Mucosa of rectum (tissue), 2 donors: ENCODE results near the gene CELSR3.

Source experiments
- H3K27ac ChIP-seq, 2 donors: one replicate each; pipeline ENCODE4 v1.7.0; 2013; ENCODE audit warnings: inconsistent platforms in 2 of 2, low read depth in 2 of 2, low read length in 2 of 2
- H3K27me3 ChIP-seq, 2 donors: one replicate each; pipeline ENCODE4 v1.7.0; 2013; ENCODE audit warnings: low read length in 2 of 2; ENCODE audit not compliant: control insufficient read depth in 2 of 2, insufficient read depth in 2 of 2
- H3K36me3 ChIP-seq, 2 donors: one replicate each; pipeline ENCODE4 v1.7.0; 2013; ENCODE audit warnings: low read length in 2 of 2; ENCODE audit not compliant: control insufficient read depth in 2 of 2, insufficient read depth in 2 of 2
- H3K4me1 ChIP-seq, 2 donors: one replicate each; pipeline ENCODE4 v1.7.0; 2013; ENCODE audit warnings: low read length in 2 of 2, mild to moderate bottlenecking in 1 of 2; ENCODE audit not compliant: control insufficient read depth in 2 of 2, insufficient read depth in 2 of 2
- H3K4me3 ChIP-seq, 2 donors: one replicate each; pipeline ENCODE4 v1.7.0; 2013; ENCODE audit warnings: low read length in 2 of 2
- H3K9ac ChIP-seq, 2 donors: one replicate each; pipeline ENCODE4 v1.7.0; 2013; ENCODE audit warnings: low read length in 2 of 2, low read depth in 1 of 2, mild to moderate bottlenecking in 1 of 2
- H3K9me3 ChIP-seq, 2 donors: one replicate each; pipeline ENCODE4 v1.7.0; 2013; ENCODE audit warnings: low read length in 2 of 2; ENCODE audit not compliant: control insufficient read depth in 2 of 2
- donor health status: healthy.
- donor health status: Normal muscosa, but diverticular disease.

CELSR3 gene

DNA sequence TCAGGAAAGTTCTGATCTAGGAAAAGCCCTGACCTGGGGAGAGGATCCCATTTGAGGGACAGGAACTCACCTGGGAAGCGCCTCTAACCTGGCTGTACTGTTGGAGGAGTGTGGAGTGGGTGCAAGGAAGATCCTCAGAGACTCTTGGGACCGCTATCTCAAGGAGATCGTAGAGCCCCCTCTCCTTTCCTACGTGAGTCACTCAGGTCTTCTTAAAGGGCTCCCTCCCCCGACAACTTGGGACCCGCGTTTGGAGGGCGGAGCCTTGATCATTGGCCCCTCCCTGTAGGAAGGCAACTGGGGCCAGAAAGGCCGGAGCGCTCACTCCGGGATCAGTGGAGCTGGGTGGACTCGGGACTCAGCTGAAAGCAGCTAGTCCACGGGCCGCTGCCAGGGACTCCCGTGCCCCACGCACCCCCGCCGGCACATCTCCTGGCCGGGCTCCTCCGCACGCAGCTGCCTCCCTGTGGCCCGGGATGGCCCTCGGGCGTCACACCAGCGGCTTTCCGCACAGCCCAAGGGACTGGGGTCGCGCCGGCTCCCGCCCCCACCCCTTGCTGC, 27.9 kb downstream of the CELSR3 start:
- H3K36me3 ChIP-seq, result peaks cover 32 to 37% of the 10 kb centered on the region in 2 donors
- H3K9me3 ChIP-seq, result no peaks in the 10 kb centered on the region
- H3K4me1 ChIP-seq, result peaks cover 17 to 19% of the 10 kb centered on the region in 2 donors
- H3K27ac ChIP-seq, result peak overlapping the region; percentile 61 to 80
- H3K27me3 ChIP-seq, result no peaks in the 10 kb centered on the region
- peak overlapping the region; percentile 75 to 79 for H3K9ac ChIP-seq
- peak overlapping the region; percentile 68 to 84 for H3K4me3 ChIP-seq

DNA sequence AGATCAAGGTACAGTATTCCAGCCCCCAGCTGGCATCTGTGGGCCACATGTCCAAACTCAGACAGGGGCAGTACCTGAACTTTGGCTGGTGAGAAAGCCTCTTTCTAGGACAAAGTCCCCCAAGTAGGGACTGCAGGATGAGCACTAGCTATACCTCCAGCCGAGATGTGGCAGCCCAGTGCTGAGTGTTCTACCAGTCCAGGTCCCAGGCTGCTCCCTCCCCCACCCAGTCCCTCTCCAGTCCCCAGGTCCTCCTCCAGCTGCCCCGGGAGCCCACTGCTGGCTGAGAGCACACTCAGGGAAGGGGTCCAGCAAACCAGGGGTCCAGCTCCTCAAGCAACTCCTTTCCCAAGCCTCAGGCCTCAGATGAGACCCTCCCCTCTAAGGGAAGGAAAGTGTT, 28.9 kb downstream of the CELSR3 start:
- Histone ChIP-seq H3K36me3 (peaks cover 38 to 41% of the 10 kb centered on the region in 2 donors), H3K27me3 (no peaks in the 10 kb centered on the region), H3K4me3 (peak overlapping the region; percentile 68 to 84), H3K4me1 (peaks cover 17 to 19% of the 10 kb centered on the region in 2 donors), H3K9ac (peak overlapping the region; percentile 75 to 79), H3K9me3 (no peaks in the 10 kb centered on the region), H3K27ac (no peak overlapping the region)

DNA sequence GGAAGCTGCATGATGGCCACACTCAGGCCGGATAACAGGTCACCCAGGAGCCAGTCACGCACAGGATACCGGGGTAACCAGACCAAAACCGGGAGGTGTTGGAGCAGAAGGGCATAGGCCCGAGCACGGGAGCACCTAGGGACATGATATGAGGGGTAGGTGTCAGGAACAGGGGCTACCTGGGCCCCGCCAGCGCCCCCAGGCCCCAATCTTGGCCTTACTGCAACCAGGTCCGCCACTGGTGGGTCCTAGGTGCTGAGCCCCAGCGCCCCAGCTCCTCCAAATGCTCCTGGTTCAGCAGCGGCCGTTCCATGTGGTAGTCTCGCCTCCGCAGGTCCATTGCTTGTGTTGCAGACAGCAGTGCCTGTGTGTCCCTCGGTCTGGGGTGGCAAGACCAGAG, 29.4 kb downstream of the CELSR3 start:
- Histone ChIP-seq H3K9ac (no peak overlapping the region), H3K9me3 (no peaks in the 10 kb centered on the region), H3K4me1 (peaks cover 17 to 19% of the 10 kb centered on the region in 2 donors), H3K27ac (no peak overlapping the region), H3K36me3 (peaks cover 40 to 46% of the 10 kb centered on the region in 2 donors), H3K27me3 (no peaks in the 10 kb centered on the region), H3K4me3 (no peak overlapping the region)

DNA sequence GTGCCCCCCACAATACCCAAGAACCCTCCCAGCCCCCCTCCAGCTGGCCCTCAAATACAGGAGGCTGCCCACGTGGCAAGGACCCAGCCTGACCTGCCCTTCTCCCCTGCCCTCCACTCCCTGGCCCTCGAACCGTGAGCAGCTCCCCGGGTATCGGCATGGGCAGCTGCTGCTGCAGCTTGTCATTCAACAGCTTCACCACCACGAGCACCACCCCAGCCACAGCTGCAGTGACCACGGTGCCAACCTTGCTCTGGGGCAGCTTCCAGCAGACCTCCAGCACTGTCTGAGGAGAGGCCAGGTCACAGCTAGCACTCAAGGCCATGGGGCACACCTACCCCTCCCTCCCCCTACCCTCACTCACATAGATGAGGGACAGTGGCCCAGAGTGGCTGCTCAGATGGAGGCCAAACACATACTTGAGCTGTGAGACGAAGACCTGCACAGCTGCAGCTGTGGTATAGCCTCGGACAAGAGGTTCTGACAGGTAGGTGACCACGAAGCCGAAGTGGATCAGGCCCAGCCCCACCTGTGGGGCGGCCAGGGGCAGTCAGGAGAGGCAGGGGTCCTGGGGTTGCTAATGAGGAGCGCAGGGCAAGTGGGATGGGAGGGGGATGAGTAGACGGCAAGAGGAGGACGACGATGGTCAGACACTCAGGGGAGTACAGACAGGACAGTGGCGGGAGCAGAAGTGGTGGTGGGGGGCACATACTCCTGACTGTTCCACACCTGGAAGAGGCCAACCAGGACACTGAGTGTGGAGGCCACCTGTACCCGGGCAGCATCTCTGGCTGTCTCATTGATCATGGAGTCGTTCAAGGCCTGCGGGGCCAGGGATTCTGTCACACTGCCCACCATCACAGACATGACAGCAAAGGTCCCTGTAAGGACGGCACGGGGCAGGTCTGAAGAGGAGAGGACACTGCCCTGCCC, 30.9 kb downstream of the CELSR3 start:
- Histone ChIP-seq H3K4me3 (no peak overlapping the region), H3K27me3 (no peaks in the 10 kb centered on the region), H3K27ac (no peak overlapping the region), H3K9ac (no peak overlapping the region), H3K4me1 (peaks cover 17 to 19% of the 10 kb centered on the region in 2 donors), H3K9me3 (no peaks in the 10 kb centered on the region), H3K36me3 (peaks cover 50 to 59% of the 10 kb centered on the region in 2 donors)

DNA sequence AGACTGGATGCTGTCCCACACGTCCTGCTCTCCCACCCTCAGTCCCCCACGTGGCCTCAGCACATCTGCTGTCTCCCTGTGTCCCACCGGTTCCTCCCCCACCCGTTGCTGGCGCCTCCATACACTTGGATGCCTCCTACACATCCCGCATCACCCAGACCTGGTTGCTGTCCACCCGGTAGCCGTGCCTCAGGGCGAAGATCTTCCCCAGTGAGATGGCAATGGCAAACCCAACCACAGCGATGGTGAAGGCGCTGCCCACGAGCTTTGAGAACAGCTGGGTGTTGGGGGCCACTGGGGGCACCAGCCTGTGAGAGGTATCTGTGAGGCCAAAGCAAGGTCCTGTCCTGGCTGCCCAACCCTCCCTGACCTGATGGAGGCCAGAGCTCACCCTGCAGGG, 31.9 kb downstream of the CELSR3 start:
- H3K4me3 ChIP-seq, result no peak overlapping the region
- no peak overlapping the region for H3K27ac ChIP-seq
- peaks cover 11 to 12% of the 10 kb centered on the region in 2 donors for H3K4me1 ChIP-seq
- no peaks in the 10 kb centered on the region for H3K27me3 ChIP-seq
- no peak overlapping the region for H3K9ac ChIP-seq
- peaks cover 54 to 62% of the 10 kb centered on the region in 2 donors for H3K36me3 ChIP-seq
- H3K9me3 ChIP-seq, result no peaks in the 10 kb centered on the region

DNA sequence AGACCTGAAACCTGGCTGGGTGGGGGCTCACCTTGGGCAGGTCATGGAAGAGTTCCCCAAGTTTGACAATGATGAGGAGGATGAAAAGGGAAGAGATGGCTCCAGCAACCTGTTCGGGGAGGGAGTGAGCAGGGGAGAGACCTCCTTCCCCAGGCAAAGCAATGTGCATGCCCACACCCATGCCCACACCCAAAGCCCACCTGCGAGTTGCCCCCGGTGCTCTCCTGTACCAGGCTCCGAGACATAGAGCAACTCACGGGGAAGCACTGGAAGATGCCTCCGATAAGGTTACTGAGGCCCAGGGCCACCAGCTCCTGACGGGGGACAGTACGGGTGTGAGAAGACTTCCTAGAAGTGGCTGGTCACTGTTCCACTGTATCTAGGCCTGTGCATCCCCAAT, 32.3 kb downstream of the CELSR3 start:
- H3K4me1 ChIP-seq, result peaks cover 9% of the 10 kb centered on the region in 2 donors
- H3K36me3 ChIP-seq, result peaks cover 54 to 66% of the 10 kb centered on the region in 2 donors
- H3K4me3 ChIP-seq, result no peak overlapping the region
- no peaks in the 10 kb centered on the region for H3K9me3 ChIP-seq
- H3K27ac ChIP-seq, result no peak overlapping the region
- H3K27me3 ChIP-seq, result no peaks in the 10 kb centered on the region
- no peak overlapping the region for H3K9ac ChIP-seq

DNA sequence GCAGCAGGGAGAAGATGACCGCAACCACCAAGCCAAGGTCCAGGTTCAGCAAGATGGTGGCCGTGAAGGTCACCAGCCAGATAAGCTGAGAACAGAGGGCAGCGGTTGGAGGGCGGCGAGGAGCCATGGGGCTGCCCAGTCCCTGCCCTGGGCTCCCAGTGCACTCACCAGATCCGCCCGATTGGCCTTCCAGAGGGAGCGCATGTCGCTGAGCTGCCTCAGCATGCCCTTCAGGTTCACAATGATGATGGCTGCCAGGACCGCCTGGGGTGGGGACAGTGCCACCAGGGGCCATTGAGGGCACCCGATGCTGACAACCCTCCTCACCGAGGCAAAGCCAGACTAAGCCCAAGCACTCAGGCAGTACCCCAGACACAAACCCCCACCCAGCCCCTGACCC, 32.8 kb downstream of the CELSR3 start:
- no peak overlapping the region for H3K4me3 ChIP-seq

DNA sequence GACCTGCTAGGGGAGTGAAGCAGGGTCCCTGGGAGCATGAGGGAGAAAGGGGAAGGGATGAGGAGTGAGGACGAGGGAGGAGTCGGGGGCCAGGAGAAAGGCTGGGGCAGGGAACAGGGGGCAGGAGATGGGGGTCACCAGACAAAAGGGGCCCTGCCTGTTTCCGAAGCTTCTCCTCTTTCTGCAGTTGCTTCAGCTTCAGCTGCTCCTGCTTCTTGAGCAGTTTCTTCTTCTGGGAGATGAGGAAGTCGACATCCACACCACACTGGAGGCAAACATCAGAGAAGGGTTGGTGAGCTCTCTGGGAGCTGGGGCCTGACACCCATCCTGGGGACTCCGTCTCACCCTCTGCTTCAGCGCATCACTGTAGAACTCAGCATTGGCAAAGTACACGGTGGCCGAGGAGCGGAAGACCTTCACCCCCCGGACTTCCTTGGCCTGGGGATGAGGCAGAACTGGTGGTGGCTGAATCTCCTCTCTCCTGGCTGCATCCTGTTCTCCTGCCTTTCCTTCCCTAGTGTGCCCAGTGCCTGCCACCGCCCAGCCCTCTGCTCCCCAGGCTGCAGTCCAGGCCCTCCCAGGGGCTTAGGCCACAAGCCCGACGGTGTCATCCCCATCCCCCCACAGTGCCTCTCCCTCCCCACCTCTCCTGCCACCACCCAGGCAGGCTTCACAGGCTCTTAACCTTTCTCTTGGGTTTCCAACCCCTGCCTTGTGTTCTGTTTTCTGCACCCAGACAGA, 34.2 kb downstream of the CELSR3 start:
- H3K9me3 ChIP-seq, result no peaks in the 10 kb centered on the region
- H3K36me3 ChIP-seq, result peaks cover 56 to 67% of the 10 kb centered on the region in 2 donors
- H3K9ac ChIP-seq, result no peak overlapping the region
- no peak overlapping the region for H3K27ac ChIP-seq
- H3K4me3 ChIP-seq, result no peak overlapping the region
- H3K4me1 ChIP-seq, result peaks cover 9 to 12% of the 10 kb centered on the region in 2 donors
- H3K27me3 ChIP-seq, result no peaks in the 10 kb centered on the region

More for the DNA sequence above, 32.8 kb downstream of the CELSR3 start:
- no peaks in the 10 kb centered on the region for H3K27me3 ChIP-seq
- H3K27ac ChIP-seq, result no peak overlapping the region
- H3K9ac ChIP-seq, result no peak overlapping the region
- peaks cover 9% of the 10 kb centered on the region in 2 donors for H3K4me1 ChIP-seq
- peaks cover 55 to 67% of the 10 kb centered on the region in 2 donors for H3K36me3 ChIP-seq
- H3K9me3 ChIP-seq, result no peaks in the 10 kb centered on the region

DNA sequence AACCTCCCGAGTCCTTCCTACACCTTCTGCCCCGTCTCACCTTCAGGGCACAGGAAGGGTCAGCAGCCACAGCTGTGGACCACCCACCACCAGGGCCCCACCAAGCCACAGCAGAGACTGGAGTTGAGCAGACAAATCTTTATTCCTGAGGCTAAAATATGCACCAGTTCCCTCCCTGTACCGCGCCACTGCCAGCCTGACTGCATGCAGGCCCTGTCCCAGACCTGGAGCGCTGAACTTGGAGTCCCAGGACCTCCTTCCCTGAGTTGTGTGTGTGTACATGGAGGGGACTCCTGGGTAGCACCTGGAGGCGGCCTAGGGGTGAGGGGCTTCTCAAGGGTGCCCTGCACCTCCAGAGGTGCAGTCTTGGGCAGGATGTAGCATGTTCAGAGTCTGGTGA, 37.1 kb downstream of the CELSR3 start:
- Histone ChIP-seq H3K27ac (no peak overlapping the region), H3K36me3 (peaks cover 28 to 45% of the 10 kb centered on the region in 2 donors), H3K9ac (no peak overlapping the region), H3K9me3 (no peaks in the 10 kb centered on the region), H3K27me3 (no peaks in the 10 kb centered on the region), H3K4me3 (no peak overlapping the region), H3K4me1 (peaks cover 11 to 15% of the 10 kb centered on the region in 2 donors)

DNA sequence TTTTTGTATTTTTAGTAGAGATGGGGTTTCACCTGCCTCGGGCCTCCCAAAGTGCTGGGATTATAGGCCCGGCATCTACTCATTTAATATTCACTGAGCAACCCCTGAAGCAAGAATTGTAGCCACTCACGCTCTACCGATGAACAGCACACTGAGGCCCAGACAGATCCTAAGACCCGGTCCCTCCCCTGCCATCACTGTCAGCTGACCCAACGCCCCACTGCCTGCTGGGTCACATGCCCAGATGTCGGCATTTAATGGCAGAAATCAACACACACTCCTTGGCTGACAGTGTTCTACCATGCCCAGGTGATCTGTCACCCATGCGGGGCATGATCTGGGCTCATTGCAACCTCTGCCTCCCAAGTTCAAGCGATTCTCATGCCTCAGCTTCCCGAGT, 37.9 kb downstream of the CELSR3 start:
- Histone ChIP-seq H3K9ac (no peak overlapping the region), H3K4me1 (peaks cover 18 to 24% of the 10 kb centered on the region in 2 donors), H3K36me3 (peaks cover 20 to 38% of the 10 kb centered on the region in 2 donors), H3K27ac (peak overlapping the region; percentile 75 to 85), H3K4me3 (no peak overlapping the region), H3K27me3 (no peaks in the 10 kb centered on the region), H3K9me3 (no peaks in the 10 kb centered on the region)
